SU-DHL-6 (cell line): ENCODE data around the gene HAP1.

Experiments used
- CTCF ChIP-seq: fragments of 200-600 bp; sonication (generic); IDR thresholded peaks from one replicate; pipeline ENCODE4 v1.5.1; 2017; ENCODE audit warnings: antibody characterized with exemption, mild to moderate bottlenecking, low read length, moderate library complexity; ENCODE audit not compliant: insufficient read depth, poor library complexity, severe bottlenecking
- EZH2phosphoT487 ChIP-seq: fragments of 200-600 bp; sonication (generic), shearing (Covaris generic); conservative IDR thresholded peaks from 2 replicates; pipeline ENCODE4 v1.6.1; 2018; ENCODE audit warnings: mild to moderate bottlenecking, antibody characterized with exemption, low read length, moderate library complexity, mixed read lengths

- no peak for TF ChIP-seq CTCF
- TF ChIP-seq EZH2phosphoT487, result no peak
Measured at GRCh38 chr17:41725134-41725533, 9.3 kb downstream of the HAP1 start.
